ENCODE results near the gene MYO9B.

Gene MYO9B

GRCh38 chr19:17063428-17063827 is 12.1 kb upstream of the MYO9B start:
- DNase-seq: no peak

DNA sequence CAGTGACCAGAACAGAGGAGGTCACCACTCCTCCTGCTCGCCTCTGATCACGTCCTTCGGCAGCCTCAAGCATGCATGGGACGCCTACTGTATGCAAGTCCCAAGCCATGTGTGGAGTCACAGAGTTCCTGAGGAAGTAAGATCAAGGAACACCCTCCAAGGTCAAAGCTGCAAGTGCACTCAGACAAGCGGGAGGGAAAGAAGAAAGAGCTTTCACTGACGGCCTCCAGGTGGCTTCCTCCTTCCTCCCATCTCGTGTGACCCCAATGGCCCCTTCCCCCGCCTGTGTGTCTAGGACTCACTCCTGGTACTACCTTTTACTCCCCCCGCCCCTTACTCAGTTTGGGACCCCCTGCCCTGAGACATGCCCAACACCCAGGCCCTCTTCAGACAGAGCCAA is 6.4 kb upstream of the MYO9B start:
- DNase-seq: no peak

GRCh38 chr19:17070421-17070820 is 5.2 kb upstream of the MYO9B start:
- no peak for DNase-seq

GRCh38 chr19:17070912-17071311 is 4.7 kb upstream of the MYO9B start:
- no peak for DNase-seq

DNA sequence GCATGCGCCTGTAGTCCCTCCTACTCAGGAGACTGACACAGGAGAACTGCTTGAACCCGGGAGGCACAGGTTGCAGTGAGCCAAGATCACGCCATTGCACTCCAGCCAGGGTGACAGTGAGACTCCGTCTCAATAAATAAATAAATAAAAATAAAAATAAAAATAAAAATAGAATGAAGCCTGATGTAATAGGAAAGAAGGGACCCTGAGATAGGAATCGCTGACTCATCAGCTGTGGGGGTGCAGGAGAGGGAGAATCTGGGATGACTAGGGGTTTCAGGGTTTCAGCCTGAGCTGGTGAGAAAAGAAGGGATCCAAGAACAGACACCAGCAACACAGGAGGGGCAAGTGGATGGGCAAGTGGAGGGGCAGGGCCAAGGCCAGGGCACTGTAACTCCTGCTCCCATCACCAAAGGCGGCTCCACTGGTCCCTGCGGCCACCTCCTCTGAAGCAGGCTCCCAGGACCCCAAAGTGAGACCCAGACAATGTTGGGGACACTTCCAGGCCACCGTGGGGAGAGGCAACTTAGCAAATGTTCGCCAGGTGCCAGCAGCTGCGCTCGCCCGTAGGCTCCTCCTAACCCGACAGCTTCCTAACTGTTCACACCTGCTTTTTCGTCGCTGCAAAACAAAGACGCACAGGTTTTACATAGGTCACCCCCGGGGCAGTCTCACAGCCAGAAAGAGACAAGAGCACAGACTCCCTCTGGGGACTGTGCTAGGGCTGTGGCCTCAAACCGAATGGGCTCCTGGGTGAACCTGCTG is 1.5 kb upstream of the MYO9B start:
- no peak for DNase-seq

DNA sequence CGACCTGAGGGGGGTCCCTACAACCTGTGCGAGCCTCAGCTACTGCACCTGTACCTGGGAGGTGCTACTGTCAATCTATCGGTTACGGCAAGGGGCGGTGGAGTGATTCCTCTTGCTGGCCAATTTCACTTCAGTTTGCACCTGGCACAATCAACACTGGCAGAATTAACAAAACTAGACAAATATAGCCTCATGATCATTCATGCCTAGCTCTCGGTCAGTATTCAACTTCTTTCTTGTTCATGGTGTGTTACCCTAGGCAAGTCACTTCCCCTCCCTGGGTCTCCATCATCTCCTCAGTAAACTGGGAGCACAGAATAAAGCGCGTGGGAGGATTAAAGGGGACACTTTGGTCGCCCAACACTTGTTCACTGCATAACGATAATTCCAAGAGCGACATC is 943 bp upstream of the MYO9B start:
- DNase-seq: no peak

- DNase-seq: no peak
Observed at GRCh38 chr19:17075864-17076542, 426 bp downstream of the MYO9B start.

DNA sequence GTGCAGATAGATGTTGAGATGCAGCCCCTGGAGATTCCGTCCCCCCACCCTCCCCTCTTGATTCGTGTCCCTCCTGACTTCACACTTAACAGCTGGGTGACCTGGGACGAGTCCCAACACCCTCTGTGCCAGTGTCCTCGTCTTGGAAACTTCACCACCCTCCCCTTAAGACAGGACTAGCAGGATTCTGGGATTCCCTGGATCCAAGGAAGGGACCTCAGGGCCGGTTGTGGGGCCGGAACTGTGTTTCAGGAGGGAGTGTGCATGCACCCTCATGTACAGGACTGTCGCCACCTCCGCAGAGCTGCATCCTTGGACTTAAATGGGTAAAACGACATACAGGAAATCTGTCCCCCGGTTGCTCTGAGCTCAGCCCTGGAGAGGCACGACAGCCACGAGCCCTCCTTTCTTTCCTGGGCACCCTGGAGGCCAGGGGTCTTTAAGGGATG is 990 bp downstream of the MYO9B start:
- DNase-seq: no peak

GRCh38 chr19:17077447-17078028 is 2.0 kb downstream of the MYO9B start:
- no peak for DNase-seq

- DNase-seq: no peak
Observed at GRCh38 chr19:17078036-17078919, 2.7 kb downstream of the MYO9B start.

DNA sequence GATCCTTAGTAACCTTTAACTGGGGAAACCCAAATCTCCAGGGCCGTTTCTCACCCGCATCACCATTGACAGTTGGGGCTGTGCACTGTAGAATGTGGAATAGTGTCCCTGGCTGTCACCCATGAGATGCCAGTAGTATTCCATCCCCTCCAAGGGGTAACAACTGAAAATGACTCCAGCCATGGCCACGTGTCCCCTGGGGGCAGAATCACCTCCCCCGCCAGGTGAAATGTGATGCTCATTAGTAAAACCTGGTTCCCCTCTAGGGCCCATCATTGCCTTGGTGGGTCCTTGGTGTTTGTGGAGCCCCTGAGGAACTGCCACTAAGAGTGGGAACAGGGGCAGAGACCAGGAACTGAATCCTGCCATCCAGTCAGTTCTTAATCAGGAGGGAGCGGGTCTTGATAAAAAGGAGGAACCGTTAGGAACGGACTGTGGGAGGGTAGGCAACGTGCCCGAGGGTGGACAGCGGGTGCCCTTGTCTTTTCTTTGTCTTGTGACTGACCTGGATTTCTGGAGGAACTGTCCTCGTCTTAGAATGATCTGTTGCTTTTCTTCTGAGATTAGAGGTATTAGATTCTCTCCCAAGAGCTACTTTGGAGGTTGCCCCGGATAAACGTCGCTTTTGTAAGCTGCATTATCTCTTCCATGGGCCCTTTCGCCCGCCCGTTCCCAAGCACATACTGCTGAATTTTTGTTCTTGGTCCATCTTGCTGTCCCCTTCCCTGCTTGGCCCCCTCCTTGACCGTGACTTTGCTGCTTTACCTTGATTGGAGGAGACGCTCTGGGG is 3.5 kb downstream of the MYO9B start:
- no peak for DNase-seq

DNA sequence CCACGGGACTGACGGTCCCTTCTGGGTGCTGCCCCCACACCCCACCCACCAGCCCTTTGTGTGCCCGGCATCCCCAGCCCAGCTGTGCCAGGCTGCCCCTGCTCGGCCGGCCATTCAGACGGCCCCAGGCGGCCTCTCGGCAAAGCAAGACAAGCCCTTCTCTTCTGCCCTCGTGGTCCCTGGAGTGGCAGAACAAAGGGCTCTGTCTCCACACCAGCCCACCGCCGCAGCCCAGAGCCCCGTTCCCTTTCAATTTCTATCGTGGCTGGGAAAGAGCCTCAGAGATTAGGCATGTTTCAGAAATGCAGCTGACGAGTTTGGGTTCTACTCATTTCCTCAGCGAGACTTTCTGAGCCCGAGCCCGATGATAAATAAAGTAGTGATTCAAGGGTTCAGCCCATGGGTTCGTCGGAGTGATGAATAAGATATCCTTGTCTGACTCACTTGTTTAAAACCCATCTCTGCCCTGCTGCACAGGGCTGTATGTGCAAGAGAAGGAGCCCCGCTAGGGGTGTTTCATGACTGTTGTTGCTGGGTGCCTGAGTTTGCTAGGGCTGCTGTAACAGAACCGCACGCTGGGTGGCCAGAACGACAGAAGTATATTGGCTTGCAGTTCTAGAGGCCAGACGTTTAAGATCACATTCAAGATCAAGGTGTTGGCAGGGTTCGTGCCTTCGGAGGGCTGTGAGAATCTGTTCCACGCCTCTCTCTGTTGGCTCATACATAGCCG is 4.3 kb downstream of the MYO9B start:
- no peak for DNase-seq

DNA sequence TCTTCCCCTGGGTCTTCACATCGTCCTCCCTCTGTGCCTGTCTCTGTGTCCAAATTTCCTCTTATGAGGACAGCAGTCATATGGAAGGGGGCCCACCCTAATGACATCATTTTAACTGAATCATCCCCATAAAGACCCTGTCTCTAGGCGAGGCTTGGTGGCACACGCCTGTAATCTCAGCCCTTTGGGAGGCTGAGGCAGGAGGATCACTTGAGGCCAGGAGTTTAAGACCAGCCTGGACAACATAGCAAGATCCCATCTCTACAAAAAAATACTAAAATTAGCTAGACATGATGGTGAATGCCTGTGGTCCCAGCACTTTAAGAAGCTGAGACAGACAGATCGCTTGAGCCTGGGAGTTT is 4.8 kb downstream of the MYO9B start:
- no peak for DNase-seq

DNA sequence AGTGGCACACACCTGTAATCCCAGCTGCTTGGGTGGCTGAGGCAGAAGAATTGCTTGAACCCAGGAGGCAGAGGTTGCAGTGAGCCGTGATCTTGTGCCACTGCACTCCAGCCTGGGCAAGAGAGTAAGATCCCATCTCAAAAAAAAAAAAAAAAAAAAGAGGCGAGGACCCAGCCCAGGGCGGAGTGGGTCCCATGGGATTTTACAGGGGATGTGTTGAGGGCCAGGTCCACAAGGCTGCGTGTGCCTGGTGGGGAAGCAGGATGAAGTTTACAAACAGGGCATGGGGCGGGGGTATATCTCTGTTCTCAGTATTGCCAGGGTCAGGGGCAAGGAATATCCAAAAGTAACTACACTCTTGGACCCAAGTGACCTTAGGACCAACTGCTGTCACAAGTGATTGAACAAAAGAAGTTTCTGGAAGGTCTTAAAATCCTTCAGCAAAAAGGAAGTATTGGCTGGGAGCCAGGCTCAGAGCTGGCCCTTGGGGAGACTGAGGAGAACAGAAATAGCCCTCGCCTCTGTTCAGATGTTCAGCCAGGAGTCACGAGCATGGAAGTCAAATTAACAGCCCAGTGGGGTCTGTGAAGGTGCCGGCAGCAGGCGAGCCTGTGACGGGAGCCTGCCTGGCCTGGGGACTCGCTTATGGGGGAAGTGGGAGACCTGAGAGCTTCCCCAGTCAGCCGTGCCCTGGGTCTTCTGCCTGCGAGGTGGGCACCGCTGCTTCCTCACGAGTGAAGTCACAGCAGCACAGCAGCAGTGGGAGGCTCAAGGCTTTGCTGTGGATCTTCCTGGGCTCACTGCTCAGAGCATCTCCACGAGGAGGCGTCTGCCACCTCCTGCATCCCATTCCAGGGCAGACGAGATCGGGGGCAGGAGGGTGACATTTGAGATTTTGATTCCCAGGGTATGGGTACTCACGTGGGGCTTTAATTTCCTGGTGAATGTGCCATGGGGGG is 6.4 kb downstream of the MYO9B start:
- no peak for DNase-seq

GRCh38 chr19:17086120-17086519 is 10.5 kb downstream of the MYO9B start:
- DNase-seq: no peak

DNA sequence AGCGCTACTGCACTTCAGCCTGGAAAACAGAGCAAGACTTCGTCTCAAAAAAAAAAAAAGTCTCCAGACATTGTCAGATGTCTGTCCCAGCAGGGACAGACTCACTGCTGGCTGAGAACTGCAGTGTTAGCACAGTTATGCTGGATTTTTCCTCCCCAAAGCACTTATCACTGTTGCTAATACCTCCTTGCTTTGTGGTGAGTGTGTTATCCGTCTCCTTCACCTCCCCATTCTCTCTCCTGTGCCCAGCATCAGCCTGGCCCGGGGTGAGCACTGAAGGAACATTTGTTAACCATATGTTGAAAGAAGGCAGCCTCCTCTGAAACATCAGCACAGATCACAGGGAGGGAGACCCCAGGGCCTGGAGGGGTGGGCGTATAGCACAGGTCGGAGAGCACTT is 11.3 kb downstream of the MYO9B start:
- no peak for DNase-seq

- no peak for DNase-seq
Observed at GRCh38 chr19:17088552-17088951, 13.0 kb downstream of the MYO9B start.

DNA sequence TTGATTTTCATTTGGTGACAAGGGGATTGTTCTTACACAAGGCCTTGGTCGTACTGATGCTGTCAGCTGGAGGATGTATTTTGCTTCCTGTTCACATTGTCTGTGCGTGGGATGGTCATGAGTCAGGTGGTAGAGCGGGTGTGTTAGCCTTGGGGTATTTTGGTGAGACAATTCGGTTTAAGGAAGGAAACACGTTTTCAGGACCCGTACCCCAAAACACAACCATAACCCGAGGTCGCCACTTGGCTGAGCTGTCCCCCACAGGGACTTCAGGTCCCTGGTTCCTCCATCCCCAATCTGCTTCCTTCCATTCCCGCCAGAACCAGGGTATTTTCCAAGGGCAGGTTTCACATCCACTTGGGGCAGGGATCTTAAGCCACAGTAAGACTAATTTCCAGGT is 15.0 kb downstream of the MYO9B start:
- no peak for DNase-seq

DNA sequence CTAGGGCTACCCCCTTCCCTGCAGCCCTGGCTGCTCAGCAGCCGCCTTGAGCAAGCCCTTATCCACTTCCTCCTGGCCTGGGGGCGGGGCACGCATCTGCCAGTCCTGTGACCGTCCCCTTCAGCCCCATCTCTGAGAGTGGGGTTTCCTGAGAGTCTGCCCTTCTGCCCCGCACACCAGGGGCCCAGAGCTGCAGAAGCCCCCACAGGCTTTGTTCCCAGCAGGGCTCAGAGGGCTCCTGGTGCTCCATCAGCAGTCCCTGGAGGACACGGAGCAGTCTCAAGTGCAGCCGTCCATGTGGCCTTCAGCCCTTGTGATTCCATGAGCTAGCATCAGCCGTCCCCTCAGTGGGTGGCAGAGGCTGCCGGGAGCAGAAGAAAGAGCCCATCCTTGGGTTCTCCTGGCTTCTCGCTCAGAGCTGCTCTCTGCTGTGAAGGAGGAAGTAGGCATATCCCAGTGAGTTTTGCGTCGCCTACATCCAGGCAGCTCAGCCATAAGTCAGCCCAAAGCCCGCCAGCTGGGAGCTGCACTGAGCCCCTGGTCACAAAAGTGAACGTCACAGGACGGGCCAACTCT is 16.3 kb downstream of the MYO9B start:
- no peak for DNase-seq

GRCh38 chr19:17092696-17093095 is 17.1 kb downstream of the MYO9B start:
- DNase-seq: no peak

Data from NCI-H1436 treated with DMSO at 0.1 percent for 48 hours (cell line).